Stimulated activated CD4-positive, alpha-beta T cell treated with anti-CD3 and anti-CD28 coated beads, Interleukin-15, amount 100 ng/mL, for 24 hours (primary cell): ENCODE data around the gene TMC8.

Experiments used
- DNase-seq: peaks from one replicate; pipeline ENCODE4 v3.0.0-alpha.2; 2020

The TMC8 gene

DNA sequence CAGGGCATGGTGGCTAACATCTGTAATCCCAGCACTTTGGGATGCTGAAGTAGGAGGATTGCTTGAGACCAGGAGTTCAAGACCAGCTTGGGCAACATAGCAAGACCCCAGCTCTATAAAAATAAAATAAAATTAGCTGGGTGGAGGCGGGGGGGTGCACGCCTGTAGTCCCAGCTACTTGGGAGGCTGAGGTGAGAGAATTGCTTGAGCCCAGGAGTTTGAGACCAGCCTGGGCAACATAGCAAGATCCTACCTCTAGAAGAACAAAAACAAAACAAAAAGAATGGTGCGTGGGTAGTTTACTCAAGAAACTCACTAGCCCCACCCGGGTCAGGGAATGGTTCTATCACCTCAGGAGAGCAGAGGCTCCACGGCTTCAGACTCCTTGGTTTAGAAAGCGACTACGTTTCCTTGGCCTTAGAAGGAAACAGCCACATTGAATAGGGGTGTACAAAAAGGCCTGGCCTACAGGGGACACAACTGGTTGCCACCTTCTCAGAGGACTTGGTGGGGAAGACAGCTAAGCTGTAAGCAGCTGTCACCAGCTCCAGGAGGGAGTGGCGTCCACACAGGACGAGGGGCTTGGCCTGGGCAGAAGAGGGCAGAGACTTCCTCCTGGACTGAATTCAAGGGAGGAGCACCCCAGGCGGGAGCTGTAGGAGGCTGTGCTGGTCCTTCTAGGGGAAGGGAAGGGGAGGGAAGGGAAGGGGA lies 55.6 kb downstream of the TMC8 start:
- no peak for DNase-seq

DNA sequence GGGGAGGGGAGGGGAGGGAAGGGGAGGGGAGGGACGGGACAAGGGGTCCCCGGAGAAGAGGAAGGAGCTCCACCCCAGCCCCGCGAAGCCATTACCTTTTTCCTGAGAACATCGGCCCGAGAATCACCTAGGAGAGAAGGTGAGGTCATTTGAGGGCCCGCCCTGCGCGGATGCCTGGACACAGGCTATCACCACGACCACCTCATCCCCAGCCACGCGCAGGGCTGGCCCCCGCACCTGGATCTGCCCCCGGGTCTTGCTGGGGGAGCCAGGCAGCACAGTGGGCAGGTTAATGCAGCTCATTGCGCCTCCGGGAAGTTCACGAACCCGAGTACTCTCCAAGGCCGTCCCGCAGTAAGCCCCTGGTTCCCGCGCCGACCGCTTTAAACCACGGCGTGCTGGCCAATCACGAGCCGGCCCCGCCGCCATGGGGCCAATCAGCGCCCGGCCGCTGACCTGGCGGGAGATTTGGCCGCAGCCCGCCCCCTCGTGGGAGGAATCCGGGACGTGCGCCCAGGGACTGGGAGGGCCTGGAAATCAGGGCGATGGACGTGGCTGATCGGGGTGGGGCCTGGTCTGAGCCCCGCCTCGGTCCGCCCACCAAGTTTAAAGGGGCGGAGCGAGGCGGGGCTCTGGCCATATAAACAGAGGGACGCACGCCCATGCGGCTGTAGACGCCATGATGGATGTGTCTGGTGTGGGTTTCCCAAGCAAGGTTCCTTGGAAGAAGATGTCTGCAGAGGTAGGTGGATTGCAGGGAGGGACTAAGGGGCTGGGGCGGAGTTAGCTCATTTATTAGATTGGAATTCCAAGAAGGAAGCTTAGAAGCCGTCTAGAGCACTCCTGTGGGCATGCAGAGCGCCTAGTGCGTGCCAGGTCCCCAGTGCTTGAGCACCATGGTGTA lies 56.4 kb downstream of the TMC8 start, which contains the start of the genes AFMID and TK1:
TSS of gene AFMID (plus strand) at position 671 of the 904 bp plus-strand sequence. CDS start at position 680, 9 bp downstream.
TSS of gene TK1 (minus strand) at position 361 of the 904 bp plus-strand sequence. CDS start at position 303, 58 bp downstream.
- DNase-seq, result peak; percentile 98
